Ovary (tissue), 10 donors: ENCODE results near the gene MON1A. TPM values are rescaled to one million over a fixed set of nuclear protein-coding genes. Genes with fewer than 3 reads are reported as not detected.

Experiments
- DNase-seq, 5 donors: peaks; one replicate each; pipeline ENCODE4 v3.0.0-alpha.2; 2019 to 2020
- H3K27ac ChIP-seq, 2 donors: fragments of 200-600 bp; one replicate each; pipeline versions ENCODE4 v1.5.1 to v1.8.0; 2019 to 2022
- H3K27me3 ChIP-seq: fragments of 200-600 bp; one replicate; pipeline ENCODE4 v1.8.0; 2022
- H3K36me3 ChIP-seq: fragments of 200-600 bp; sonication (generic); one replicate; pipeline ENCODE4 v1.5.1; 2019
- H3K4me1 ChIP-seq: one replicate; pipeline ENCODE4 v1.8.1; 2013; ENCODE audit warnings: mild to moderate bottlenecking, moderate library complexity; ENCODE audit not compliant: insufficient read depth
- H3K4me3 ChIP-seq: fragments of 200-600 bp; sonication (generic); one replicate; pipeline ENCODE4 v1.5.1; 2017
- H3K9me3 ChIP-seq, 2 donors: fragments of 200-600 bp in 1 of 2; sonication (generic) in 1 of 2; one replicate each; pipeline versions ENCODE4 v1.5.1 to v1.8.1; 2013 to 2019; ENCODE audit warnings: mild to moderate bottlenecking in 1 of 2, moderate library complexity in 1 of 2
- CTCF ChIP-seq, 3 donors: fragments of 450-650 bp in 2 of 3; fragments of 200-600 bp in 1 of 3; IDR thresholded peaks; one replicate each; pipeline versions ENCODE4 v1.5.1 to v1.8.0; 2016 to 2022; ENCODE audit warnings: antibody characterized with exemption in 3 of 3, mild to moderate bottlenecking in 1 of 3
- EP300 ChIP-seq: sonication (generic); formaldehyde crosslinking; IDR thresholded peaks from one replicate; pipeline ENCODE4 v1.6.1; 2017; ENCODE audit warnings: antibody characterized with exemption
- POLR2A ChIP-seq: fragments of 450-650 bp; IDR thresholded peaks from one replicate; pipeline ENCODE4 v1.6.1; 2017; ENCODE audit warnings: antibody characterized with exemption, mild to moderate bottlenecking, moderate library complexity
- WGBS, 3 donors: extraction: QIAGEN DNeasy Blood & Tissue Kit in 1 of 3; methylation state at CpG; one replicate each; pipeline versions ENCODE4 v1.1.5 to v1.1.7; 2013 to 2017; 5-methylcytosine and 5-hydroxymethylcytosine counted together
- intact Hi-C, 4 donors: fragments of 100-400 bp; cut with DNase I; formaldehyde crosslinking; loops; one replicate each; pipeline versions ENCODE4 v1.11.0 to v1.15.1; 2022 to 2023
- long read RNA-seq, 3 donors: library from polyadenylated mRNA in 2 of 3; unstranded in 2 of 3; transcript quantifications; one replicate each; pipeline ENCODE4 v2.0.0 and lab custom pipeline, GENCODE V29; 2021 to 2026
- polyA plus RNA-seq, 2 donors: library from polyadenylated mRNA; stranded (reverse); fragments of 200-250 nt in 1 of 2; fragments of 350-450 nt in 1 of 2; fragmentation: Illumina TruSeq in 1 of 2; extraction: RNeasy Lipid Tissue Mini Kit (QIAGEN cat#74804) in 1 of 2; gene quantifications; one replicate each; pipeline ENCODE4 v1.2.3, GENCODE V29; 2013 to 2014
- total RNA-seq, 7 donors: library from RNA; depleted of rRNA in 2 of 7; stranded (reverse); fragments of >200 nt in 2 of 7; fragmentation: NEBNext Ultra II Directional in 3 of 7; extraction: Animal tissue kit (Norgen Biotek cat#: 25700) in 3 of 7; gene quantifications; one replicate each; pipeline versions ENCODE4 v1.1.0 to v1.2.4, GENCODE V29; 2016 to 2023
- donor health status: DM: no; HTN: no; CAD: no; lungs with moderate emphysema.
- donor health status: DM: no; HTN: no; CAD: no.
- donor health status: Bipolar disorder and iron deficiency.
- donor health status: DM: yes; HTN: yes; CAD: no.
- donor health status: DM: no; HTN: no; CAD: no.
- donor health status: DM: yes; HTN: yes; CAD: no.

MON1A gene
- total RNA-seq (10 to 100 TPM in 1 of 7 donors, 1 to 10 TPM in 6; 3.7 to 13.2 (median 8.0) TPM), polyA plus RNA-seq (1 to 10 TPM; 2.8 to 5.6 TPM)
- long read RNA-seq, donor 1, transcript MON1A-201 (6 exons, 2,370 nt): major isoform, 30 of 49 reads
- long read RNA-seq, donor 1, transcript MON1A-203 (5 exons, 1,617 nt): minor isoform, 14 of 49 reads
- long read RNA-seq, donor 1, partial matches to known transcripts: 1 of 49 reads
- long read RNA-seq, donor 1, other reads (novel, unspliced or antisense): 2 of 49 reads
- long read RNA-seq, donor 2, partial matches to known transcripts: 0 of 2 reads
- long read RNA-seq, donor 2, other reads (novel, unspliced or antisense): 0 of 2 reads
- long read RNA-seq, donor 3, transcript MON1A-201 (6 exons, 2,370 nt): major isoform, 11 of 21 reads
- long read RNA-seq, donor 3, transcript MON1A-203 (5 exons, 1,617 nt): minor isoform, 5 of 21 reads
- long read RNA-seq, donor 3, partial matches to known transcripts: 4 of 21 reads
- long read RNA-seq, donor 3, other reads (novel, unspliced or antisense): 1 of 21 reads

- intact Hi-C loops: no loop called here
These were observed at the start of gene MON1A for GRCh38 chr3:49929291-49930167. Gene MON1A, minus strand, starts transcription at chr3:49929811. Its CDS starts 16,465 bp downstream, at chr3:49913346.

GRCh38 chr3:49976942-49977341 is 47.3 kb upstream of the MON1A start:
- H3K27ac ChIP-seq: no peak overlapping the region
- WGBS, 3 donors: 91% methylated on average over 2 of the region's 2 CpGs
- no peaks in the 10 kb centered on the region for H3K36me3 ChIP-seq
- intact Hi-C loops: no loop called here
- TF ChIP-seq POLR2A (no peak), CTCF (IDR thresholded peaks at IDR 0.05) (no peak), EP300 (no peak)
- no peaks in the 10 kb centered on the region for H3K4me1 ChIP-seq
- H3K27me3 ChIP-seq: no peaks in the 10 kb centered on the region
- H3K4me3 ChIP-seq: no peak overlapping the region
- no peak for DNase-seq
- no peaks in the 10 kb centered on the region for H3K9me3 ChIP-seq

More at GRCh38 chr3:49929291-49930167, at the start of gene MON1A:
- H3K36me3 ChIP-seq: no peaks in the 10 kb centered on the region
- no peaks in the 10 kb centered on the region for H3K27me3 ChIP-seq
- H3K4me1 ChIP-seq: peaks cover 3% of the 10 kb centered on the region
- 1% methylated on average over 40 to 56 of the region's 56 CpGs for WGBS, 3 donors
- no peaks in the 10 kb centered on the region for H3K9me3 ChIP-seq
- peak; percentile 96 to 97 (median 97) for DNase-seq
- TF ChIP-seq EP300 (no peak), CTCF (IDR thresholded peaks at IDR 0.05) (peak in 1 of 3 donors; percentile 35), POLR2A (peak; percentile 55)
- peak within 1 kb of the TSS; percentile 75 for H3K4me3 ChIP-seq
- peak within 1 kb of the TSS; percentile 49 to 86 for H3K27ac ChIP-seq

- TF ChIP-seq CTCF (IDR thresholded peaks at IDR 0.05): no peak
- TF ChIP-seq EP300: no peak
- no peak for TF ChIP-seq POLR2A
- 92 to 93% (median 93%) methylated on average over 10 of the region's 10 CpGs for WGBS, 3 donors
- Histone ChIP-seq H3K4me1 (peaks cover 15% of the 10 kb centered on the region), H3K27ac (no peak overlapping the region), H3K9me3 (no peaks in the 10 kb centered on the region), H3K4me3 (no peak overlapping the region), H3K27me3 (no peaks in the 10 kb centered on the region), H3K36me3 (no peaks in the 10 kb centered on the region)
- DNase-seq: no peak
- intact Hi-C loops: no loop called here
These were observed 43.0 kb upstream of the MON1A start for GRCh38 chr3:49972656-49973055.

GRCh38 chr3:49968346-49968745 is 38.7 kb upstream of the MON1A start:
- Histone ChIP-seq H3K4me1 (peaks cover 24% of the 10 kb centered on the region), H3K9me3 (no peaks in the 10 kb centered on the region), H3K4me3 (no peak overlapping the region), H3K36me3 (no peaks in the 10 kb centered on the region), H3K27ac (peak overlapping the region in 1 of 2 donors; percentile 34), H3K27me3 (no peaks in the 10 kb centered on the region)
- DNase-seq: no peak
- TF ChIP-seq EP300 (no peak), POLR2A (no peak), CTCF (IDR thresholded peaks at IDR 0.05) (no peak)
- 90 to 93% (median 90%) methylated on average over 8 of the region's 8 CpGs for WGBS, 3 donors
- intact Hi-C loops: no loop called here
